Activated naive CD4-positive, alpha-beta T cell treated with anti-CD3 and anti-CD28 coated beads, Interleukin-2, amount 50 U/mL, for 24 hours (primary cell): Measurements from ENCODE around the gene STC2.

Experiments
- H3K27ac Mint-ChIP-seq: one replicate; pipeline ENCODE4 v1.8.0; 2021; ENCODE audit warnings: mild to moderate bottlenecking, mixed read lengths
- H3K27me3 Mint-ChIP-seq: one replicate; pipeline ENCODE4 v1.8.0; 2021; ENCODE audit warnings: mixed read lengths
- H3K36me3 Mint-ChIP-seq: one replicate; pipeline ENCODE4 v1.8.0; 2021; ENCODE audit warnings: mixed read lengths
- H3K4me1 Mint-ChIP-seq: one replicate; pipeline ENCODE4 v1.8.0; 2021; ENCODE audit warnings: mixed read lengths
- H3K4me3 Mint-ChIP-seq: one replicate; pipeline ENCODE4 v1.8.0; 2021; ENCODE audit warnings: mild to moderate bottlenecking, mixed read lengths
- H3K9me3 Mint-ChIP-seq: one replicate; pipeline ENCODE4 v1.8.0; 2021; ENCODE audit warnings: mixed read lengths

Gene STC2

GRCh38 chr5:173310861-173311785 is 17.1 kb downstream of the STC2 start:
- H3K27ac Mint-ChIP-seq, result peak overlapping the region; percentile 18
- peaks cover 2% of the 10 kb centered on the region for H3K36me3 Mint-ChIP-seq
- peaks cover 10% of the 10 kb centered on the region for H3K9me3 Mint-ChIP-seq
- no peaks in the 10 kb centered on the region for H3K4me1 Mint-ChIP-seq
- H3K27me3 Mint-ChIP-seq, result peaks cover 40% of the 10 kb centered on the region
- H3K4me3 Mint-ChIP-seq, result no peak overlapping the region

DNA sequence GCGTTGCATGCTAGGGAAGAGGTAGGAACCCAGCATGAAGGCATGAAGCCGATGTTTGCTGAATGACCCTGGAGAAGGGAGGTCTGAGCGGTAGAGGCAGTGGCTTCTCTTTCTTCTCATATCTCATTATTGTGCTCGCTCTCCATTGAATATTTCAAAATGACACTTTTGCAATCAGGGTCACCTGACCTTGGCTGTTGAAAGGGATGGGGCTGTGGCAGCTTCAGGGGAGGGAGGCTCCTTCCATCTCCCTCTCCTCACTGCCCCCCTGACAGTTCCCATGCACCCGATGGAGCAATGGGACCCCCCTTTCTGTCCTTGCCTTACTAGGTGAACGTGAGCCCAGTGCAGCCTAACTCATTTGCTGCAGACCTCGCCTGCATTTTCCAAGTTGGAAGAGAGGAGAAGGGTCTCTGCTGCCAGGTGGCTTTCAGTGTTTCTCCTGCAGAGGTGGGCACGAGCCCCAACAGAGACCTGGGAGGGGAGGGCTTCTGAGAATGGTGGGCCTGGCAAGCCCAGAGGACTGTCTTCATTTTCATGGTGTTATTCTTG is 17.9 kb downstream of the STC2 start:
- Mint-ChIP-seq H3K27ac (no peak overlapping the region), H3K9me3 (peaks cover 10% of the 10 kb centered on the region), H3K27me3 (peaks cover 38% of the 10 kb centered on the region), H3K4me3 (no peak overlapping the region), H3K36me3 (peaks cover 2% of the 10 kb centered on the region), H3K4me1 (no peaks in the 10 kb centered on the region)

GRCh38 chr5:173309731-173310130 is 18.5 kb downstream of the STC2 start:
- Mint-ChIP-seq H3K4me3 (no peak overlapping the region), H3K4me1 (no peaks in the 10 kb centered on the region), H3K36me3 (peaks cover 2% of the 10 kb centered on the region), H3K27me3 (peaks cover 36% of the 10 kb centered on the region), H3K9me3 (peaks cover 10% of the 10 kb centered on the region), H3K27ac (no peak overlapping the region)

- no peaks in the 10 kb centered on the region for H3K4me1 Mint-ChIP-seq
- no peak overlapping the region for H3K4me3 Mint-ChIP-seq
- H3K9me3 Mint-ChIP-seq, result peaks cover 10% of the 10 kb centered on the region
- peaks cover 2% of the 10 kb centered on the region for H3K36me3 Mint-ChIP-seq
- H3K27me3 Mint-ChIP-seq, result peaks cover 29% of the 10 kb centered on the region
- H3K27ac Mint-ChIP-seq, result no peak overlapping the region
Observed at GRCh38 chr5:173308226-173308625, 20.0 kb downstream of the STC2 start.

- Mint-ChIP-seq H3K4me3 (no peak overlapping the region), H3K4me1 (no peaks in the 10 kb centered on the region), H3K27me3 (peaks cover 28% of the 10 kb centered on the region), H3K36me3 (peaks cover 2% of the 10 kb centered on the region), H3K9me3 (peaks cover 10% of the 10 kb centered on the region), H3K27ac (no peak overlapping the region)
Observed at GRCh38 chr5:173307695-173308094, 20.5 kb downstream of the STC2 start.

- Mint-ChIP-seq H3K36me3 (peaks cover 2% of the 10 kb centered on the region), H3K27me3 (peaks cover 28% of the 10 kb centered on the region), H3K9me3 (peaks cover 10% of the 10 kb centered on the region), H3K27ac (no peak overlapping the region), H3K4me1 (no peaks in the 10 kb centered on the region), H3K4me3 (no peak overlapping the region)
Observed at GRCh38 chr5:173306695-173307094, 21.5 kb downstream of the STC2 start.

GRCh38 chr5:173304591-173304988 is 23.6 kb downstream of the STC2 start:
- Mint-ChIP-seq H3K27ac (no peak overlapping the region), H3K4me1 (no peaks in the 10 kb centered on the region), H3K36me3 (no peaks in the 10 kb centered on the region), H3K4me3 (no peak overlapping the region), H3K9me3 (peaks cover 10% of the 10 kb centered on the region), H3K27me3 (peaks cover 22% of the 10 kb centered on the region)

DNA sequence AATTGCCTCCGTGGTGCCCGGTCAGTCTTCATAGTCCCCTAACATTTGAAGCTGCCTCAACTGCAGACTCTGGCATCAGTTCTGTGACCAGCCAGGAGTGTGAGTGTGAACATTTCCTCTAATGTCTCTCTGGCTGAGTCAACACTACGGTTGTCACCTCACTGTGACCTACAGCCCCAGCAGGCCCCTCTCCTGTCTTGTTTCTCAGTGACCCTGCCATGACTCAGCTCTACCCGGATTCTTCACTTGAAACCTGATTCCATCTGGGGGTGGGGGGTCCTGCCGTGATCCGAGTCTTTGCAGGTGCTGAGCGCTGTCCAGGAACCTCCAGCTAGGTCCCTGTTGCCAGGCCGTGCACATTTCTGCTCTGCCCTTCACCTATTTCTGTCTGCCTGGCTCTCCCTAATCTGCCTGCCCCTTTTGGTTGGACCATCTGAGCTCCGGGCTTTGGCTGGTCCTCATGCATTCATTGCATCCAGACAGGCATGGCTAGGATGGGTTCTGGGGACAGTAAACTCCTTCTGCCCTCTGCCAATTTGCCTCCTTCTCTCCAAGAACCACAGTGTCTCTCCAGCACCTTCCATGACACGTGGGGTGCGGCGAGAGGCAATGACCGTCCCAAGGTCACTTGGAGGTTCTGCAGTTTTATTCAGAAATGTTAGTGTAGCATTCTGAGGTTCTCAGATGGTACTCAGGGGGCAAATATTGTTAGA is 24.2 kb downstream of the STC2 start:
- peaks cover 10% of the 10 kb centered on the region for H3K9me3 Mint-ChIP-seq
- H3K27ac Mint-ChIP-seq, result no peak overlapping the region
- H3K4me1 Mint-ChIP-seq, result no peaks in the 10 kb centered on the region
- H3K36me3 Mint-ChIP-seq, result no peaks in the 10 kb centered on the region
- no peak overlapping the region for H3K4me3 Mint-ChIP-seq
- peaks cover 19% of the 10 kb centered on the region for H3K27me3 Mint-ChIP-seq

DNA sequence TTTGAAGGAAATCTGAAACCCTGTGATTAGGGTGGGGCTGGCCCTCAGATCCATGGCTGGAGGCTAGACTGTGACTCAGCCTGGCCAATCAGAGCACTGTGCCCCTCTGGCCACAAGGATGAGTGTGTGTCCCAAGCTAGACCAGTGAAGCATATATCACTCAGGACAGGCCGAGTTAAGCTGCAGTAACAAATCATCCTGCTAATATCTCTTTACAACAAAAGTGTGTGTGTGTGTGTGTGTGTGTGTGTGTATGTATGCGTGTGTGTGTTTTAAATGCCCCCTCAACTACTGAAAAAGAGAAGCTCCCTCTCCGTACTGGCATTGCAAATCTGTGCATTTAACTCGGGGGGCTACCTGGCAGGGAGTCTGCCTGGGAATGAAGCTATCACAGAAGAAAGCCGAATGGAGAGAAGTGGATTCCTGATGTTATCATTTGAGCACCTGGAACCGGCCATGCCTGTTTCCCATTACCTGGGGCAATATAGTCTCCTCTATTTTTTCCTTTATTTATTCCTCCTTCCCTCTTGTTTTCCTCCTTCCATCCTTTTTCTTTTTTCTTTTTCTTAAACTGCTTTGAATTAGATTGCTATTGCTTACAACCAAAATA is 25.6 kb downstream of the STC2 start:
- H3K27ac Mint-ChIP-seq, result no peak overlapping the region
- no peaks in the 10 kb centered on the region for H3K36me3 Mint-ChIP-seq
- H3K4me3 Mint-ChIP-seq, result no peak overlapping the region
- peaks cover under 1% of the 10 kb centered on the region for H3K9me3 Mint-ChIP-seq
- H3K4me1 Mint-ChIP-seq, result no peaks in the 10 kb centered on the region
- peaks cover 10% of the 10 kb centered on the region for H3K27me3 Mint-ChIP-seq

- Mint-ChIP-seq H3K36me3 (no peaks in the 10 kb centered on the region), H3K27ac (no peak overlapping the region), H3K4me1 (no peaks in the 10 kb centered on the region), H3K27me3 (peaks cover 10% of the 10 kb centered on the region), H3K4me3 (no peak overlapping the region), H3K9me3 (no peaks in the 10 kb centered on the region)
Observed at GRCh38 chr5:173301695-173302545, 26.3 kb downstream of the STC2 start.

- Mint-ChIP-seq H3K27ac (no peak overlapping the region), H3K27me3 (peaks cover 13% of the 10 kb centered on the region)
Observed at GRCh38 chr5:173300389-173301047, 27.7 kb downstream of the STC2 start.

GRCh38 chr5:173299820-173300219 is 28.4 kb downstream of the STC2 start:
- Mint-ChIP-seq H3K4me3 (no peak overlapping the region), H3K27me3 (peaks cover 12% of the 10 kb centered on the region), H3K4me1 (peaks cover under 1% of the 10 kb centered on the region), H3K27ac (peak overlapping the region; percentile 55), H3K9me3 (no peaks in the 10 kb centered on the region), H3K36me3 (no peaks in the 10 kb centered on the region)

More at GRCh38 chr5:173300389-173301047, 27.7 kb downstream of the STC2 start:
- Mint-ChIP-seq H3K4me3 (no peak overlapping the region), H3K4me1 (no peaks in the 10 kb centered on the region), H3K9me3 (no peaks in the 10 kb centered on the region), H3K36me3 (no peaks in the 10 kb centered on the region)

DNA sequence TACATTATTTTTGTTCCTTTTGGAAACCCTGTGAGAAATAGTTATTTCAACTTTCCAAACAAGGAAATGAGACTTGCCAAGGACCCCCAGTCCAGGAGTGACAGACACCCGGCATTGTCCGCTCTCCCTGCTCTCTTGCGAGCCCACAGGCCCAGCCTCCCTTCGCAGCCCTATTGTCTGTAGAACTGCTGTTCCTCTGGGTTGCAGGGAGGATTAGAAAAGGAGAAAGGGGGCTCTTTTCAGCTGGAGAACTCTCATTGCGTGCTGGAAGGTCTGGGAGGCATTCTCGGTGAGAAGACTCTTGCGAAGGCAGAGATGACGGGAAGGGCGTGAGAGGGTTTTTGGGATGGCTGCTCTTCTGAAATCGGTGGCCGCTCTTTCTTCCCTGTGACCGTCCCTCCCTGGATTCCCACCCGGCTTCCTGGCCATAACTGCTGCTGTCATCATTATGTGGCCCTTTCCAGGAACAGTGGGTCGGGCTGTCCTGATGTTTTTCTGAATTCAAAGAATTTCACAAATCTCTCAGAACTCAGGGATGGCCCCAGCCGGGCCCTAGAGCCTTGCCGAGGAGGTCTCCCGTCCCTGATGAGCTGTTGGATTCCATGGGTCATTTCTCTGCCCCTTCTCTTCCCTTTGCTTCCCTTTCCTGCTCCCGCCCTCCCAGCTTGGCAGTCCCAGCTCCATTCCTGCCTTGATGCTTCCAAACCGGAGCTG is 29.8 kb downstream of the STC2 start:
- no peak overlapping the region for H3K4me3 Mint-ChIP-seq
- H3K4me1 Mint-ChIP-seq, result peaks cover 14% of the 10 kb centered on the region
- H3K27me3 Mint-ChIP-seq, result peaks cover 17% of the 10 kb centered on the region
- H3K9me3 Mint-ChIP-seq, result no peaks in the 10 kb centered on the region
- no peaks in the 10 kb centered on the region for H3K36me3 Mint-ChIP-seq
- H3K27ac Mint-ChIP-seq, result no peak overlapping the region

- Mint-ChIP-seq H3K27me3 (peaks cover 13% of the 10 kb centered on the region), H3K36me3 (no peaks in the 10 kb centered on the region), H3K9me3 (no peaks in the 10 kb centered on the region), H3K27ac (no peak overlapping the region), H3K4me1 (peaks cover 14% of the 10 kb centered on the region), H3K4me3 (no peak overlapping the region)
Observed at GRCh38 chr5:173297813-173298212, 30.4 kb downstream of the STC2 start.
